ENCODE data around the gene CNP. TPM values are rescaled to one million over a fixed set of nuclear protein-coding genes. Genes with fewer than 3 reads are reported as not detected.

The CNP gene
- total RNA-seq, 1 donor from 2014 or later = 25.1 TPM

GRCh38 chr17:41959336-41960095 is 7.1 kb upstream of the CNP start:
- H3K4me3 ChIP-seq (ENCODE audit: low read length in 3 of 3) = no peak overlapping the region
- H3K9ac ChIP-seq (ENCODE audit: low read depth in 1 of 3, low read length in 3 of 3) = peak overlapping the region in 1 of 3 donors; percentile 72
- H3K36me3 ChIP-seq (ENCODE audit: control insufficient read depth in 3 of 3, insufficient read depth in 3 of 3, low read length in 3 of 3) = no peaks in the 10 kb centered on the region

DNA sequence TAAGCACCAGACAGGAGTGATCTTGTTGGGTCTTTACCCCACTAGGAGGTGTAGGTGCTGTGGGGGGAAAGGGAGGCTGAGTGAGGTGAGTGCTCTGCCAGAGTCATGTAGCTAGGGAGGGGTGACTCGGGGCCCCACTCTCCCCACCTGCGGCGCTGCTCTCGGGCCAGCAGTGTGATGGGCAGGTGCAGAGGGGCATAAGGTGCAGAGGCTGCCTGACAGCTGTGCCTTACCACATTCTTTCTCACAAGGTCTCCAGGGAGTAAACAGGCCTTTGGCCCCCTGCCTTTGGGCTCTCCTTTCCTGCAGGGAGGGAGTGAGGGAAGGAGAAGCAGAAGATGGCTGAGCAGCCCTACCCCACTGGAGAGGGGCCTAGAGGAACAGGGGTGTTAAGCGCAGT is 4.5 kb upstream of the CNP start:
- Histone ChIP-seq H3K9ac (ENCODE audit: low read depth in 1 of 3, low read length in 3 of 3) (peak overlapping the region in 1 of 3 donors; percentile 75), H3K36me3 (ENCODE audit: control insufficient read depth in 3 of 3, insufficient read depth in 3 of 3, low read length in 3 of 3) (no peaks in the 10 kb centered on the region), H3K4me1 (ENCODE audit: control insufficient read depth in 3 of 3, insufficient read depth in 3 of 3, low read length in 3 of 3) (peaks cover 23 to 36% (median 32%) of the 10 kb centered on the region in 3 donors), H3K4me3 (ENCODE audit: low read length in 3 of 3) (no peak overlapping the region), H3K9me3 (ENCODE audit: control insufficient read depth in 3 of 3, low read length in 3 of 3) (no peaks in the 10 kb centered on the region), H3K27me3 (ENCODE audit: control insufficient read depth in 3 of 3, insufficient read depth in 3 of 3, low read length in 3 of 3) (no peaks in the 10 kb centered on the region), H3K27ac (ENCODE audit: low read depth, low read length) (no peak overlapping the region)

More at GRCh38 chr17:41959336-41960095, 7.1 kb upstream of the CNP start:
- no peak overlapping the region for H3K27ac ChIP-seq (ENCODE audit: low read depth, low read length)
- H3K4me1 ChIP-seq (ENCODE audit: control insufficient read depth in 3 of 3, insufficient read depth in 3 of 3, low read length in 3 of 3) = peaks cover 11 to 25% (median 24%) of the 10 kb centered on the region in 3 donors
- H3K9me3 ChIP-seq (ENCODE audit: control insufficient read depth in 3 of 3, low read length in 3 of 3) = no peaks in the 10 kb centered on the region
- no peaks in the 10 kb centered on the region for H3K27me3 ChIP-seq (ENCODE audit: control insufficient read depth in 3 of 3, insufficient read depth in 3 of 3, low read length in 3 of 3)

DNA sequence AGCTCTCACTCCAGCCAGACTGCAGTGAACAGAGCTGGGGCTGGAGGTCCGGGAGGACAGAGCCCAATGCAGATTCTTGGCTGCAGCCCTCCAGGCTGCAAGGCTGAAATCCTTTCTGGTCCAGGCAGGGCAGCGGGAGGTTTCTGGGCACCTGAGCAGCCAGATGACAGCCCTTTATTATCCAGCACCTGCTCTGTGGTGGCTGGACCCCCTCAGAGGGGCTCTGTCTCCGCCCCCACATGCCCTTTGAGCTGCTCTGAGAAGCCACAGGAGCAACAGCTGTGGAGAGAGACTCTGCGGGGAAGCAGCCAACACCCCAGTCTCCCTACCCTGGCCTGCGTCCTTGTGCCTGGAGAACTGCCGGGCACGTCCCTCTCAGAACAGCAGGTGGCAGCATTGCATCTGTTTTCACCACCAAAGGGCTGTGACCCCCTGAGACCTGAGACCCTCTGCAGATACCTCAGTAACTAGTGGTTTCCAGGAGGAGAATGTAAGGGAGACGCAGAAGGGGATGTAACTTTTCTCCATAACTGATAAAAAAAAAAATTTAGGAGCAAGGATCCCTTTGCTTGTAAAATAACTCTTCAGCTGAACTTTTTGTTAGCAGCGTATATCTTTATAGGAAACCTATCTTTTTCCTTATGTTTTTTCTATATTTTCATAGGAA is 3.7 kb upstream of the CNP start:
- H3K27me3 ChIP-seq (ENCODE audit: control insufficient read depth in 3 of 3, insufficient read depth in 3 of 3, low read length in 3 of 3) = no peaks in the 10 kb centered on the region
- peak overlapping the region in 2 of 3 donors; percentile 13 to 14 for H3K4me3 ChIP-seq (ENCODE audit: low read length in 3 of 3)
- H3K9ac ChIP-seq (ENCODE audit: low read depth in 1 of 3, low read length in 3 of 3) = peak overlapping the region in 2 of 3 donors; percentile 59 to 75
- peak overlapping the region; percentile 55 for H3K27ac ChIP-seq (ENCODE audit: low read depth, low read length)
- no peaks in the 10 kb centered on the region for H3K9me3 ChIP-seq (ENCODE audit: control insufficient read depth in 3 of 3, low read length in 3 of 3)
- peaks cover 30 to 44% (median 39%) of the 10 kb centered on the region in 3 donors for H3K4me1 ChIP-seq (ENCODE audit: control insufficient read depth in 3 of 3, insufficient read depth in 3 of 3, low read length in 3 of 3)
- H3K36me3 ChIP-seq (ENCODE audit: control insufficient read depth in 3 of 3, insufficient read depth in 3 of 3, low read length in 3 of 3) = peaks cover 0 to 3% (median 2%) of the 10 kb centered on the region in 3 donors

DNA sequence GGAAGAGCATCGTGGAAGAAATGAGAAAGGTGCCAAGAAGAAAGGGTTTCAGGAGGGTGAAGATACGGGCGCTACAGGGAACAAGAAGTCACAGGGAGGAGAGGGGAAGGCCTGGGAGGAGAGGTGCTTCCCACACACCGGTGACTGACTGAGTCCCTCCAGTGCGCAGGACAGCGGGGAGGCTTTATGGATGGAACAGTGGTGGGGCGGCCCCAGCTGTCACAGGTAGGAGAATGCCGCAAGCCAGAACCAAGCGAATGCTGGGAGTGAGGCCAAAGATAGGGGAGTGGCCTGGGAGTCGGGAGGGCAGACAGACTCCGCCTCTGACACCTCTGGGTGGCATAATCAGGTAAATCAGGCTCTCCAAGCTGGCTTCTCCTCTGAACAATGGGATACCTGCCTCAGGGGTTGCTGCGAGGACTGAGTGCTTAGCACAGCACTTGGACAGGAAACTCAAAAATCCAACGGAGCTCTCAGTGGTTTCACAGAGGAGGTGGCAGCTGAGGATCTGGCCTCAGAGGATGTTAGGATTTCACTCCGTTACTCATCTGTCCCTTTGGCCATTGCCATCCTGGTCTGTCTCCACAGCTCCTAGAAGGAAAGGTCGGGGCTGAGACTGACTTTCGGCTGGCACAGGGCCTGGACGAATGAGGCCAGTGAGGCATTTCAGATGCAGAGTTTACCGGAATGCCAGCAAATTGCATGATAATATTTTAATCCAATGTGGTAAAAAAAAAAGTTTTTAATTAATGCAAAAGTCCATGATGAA is 717 bp upstream of the CNP start:
- Histone ChIP-seq H3K27me3 (ENCODE audit: control insufficient read depth in 3 of 3, insufficient read depth in 3 of 3, low read length in 3 of 3) (no peaks in the 10 kb centered on the region), H3K4me3 (ENCODE audit: low read length in 3 of 3) (peak overlapping the region; percentile 76 to 83 (median 77)), H3K27ac (ENCODE audit: low read depth, low read length) (peak overlapping the region; percentile 81), H3K36me3 (ENCODE audit: control insufficient read depth in 3 of 3, insufficient read depth in 3 of 3, low read length in 3 of 3) (peaks cover 9 to 17% (median 11%) of the 10 kb centered on the region in 3 donors), H3K9ac (ENCODE audit: low read depth in 1 of 3, low read length in 3 of 3) (peak overlapping the region; percentile 73 to 89 (median 74)), H3K9me3 (ENCODE audit: control insufficient read depth in 3 of 3, low read length in 3 of 3) (no peaks in the 10 kb centered on the region), H3K4me1 (ENCODE audit: control insufficient read depth in 3 of 3, insufficient read depth in 3 of 3, low read length in 3 of 3) (peaks cover 41 to 47% (median 45%) of the 10 kb centered on the region in 3 donors)

- H3K36me3 ChIP-seq (ENCODE audit: control insufficient read depth in 3 of 3, insufficient read depth in 3 of 3, low read length in 3 of 3) = peaks cover 9 to 25% (median 18%) of the 10 kb centered on the region in 3 donors
- peak overlapping the region; percentile 92 to 95 (median 92) for H3K9ac ChIP-seq (ENCODE audit: low read depth in 1 of 3, low read length in 3 of 3)
- H3K9me3 ChIP-seq (ENCODE audit: control insufficient read depth in 3 of 3, low read length in 3 of 3) = no peaks in the 10 kb centered on the region
- no peaks in the 10 kb centered on the region for H3K27me3 ChIP-seq (ENCODE audit: control insufficient read depth in 3 of 3, insufficient read depth in 3 of 3, low read length in 3 of 3)
- peaks cover 45 to 50% (median 49%) of the 10 kb centered on the region in 3 donors for H3K4me1 ChIP-seq (ENCODE audit: control insufficient read depth in 3 of 3, insufficient read depth in 3 of 3, low read length in 3 of 3)
- H3K4me3 ChIP-seq (ENCODE audit: low read length in 3 of 3) = peak overlapping the region; percentile 81 to 83 (median 82)
- H3K27ac ChIP-seq (ENCODE audit: low read depth, low read length) = peak overlapping the region; percentile 81
These were observed 736 bp downstream of the CNP start for GRCh38 chr17:41967141-41967920.

DNA sequence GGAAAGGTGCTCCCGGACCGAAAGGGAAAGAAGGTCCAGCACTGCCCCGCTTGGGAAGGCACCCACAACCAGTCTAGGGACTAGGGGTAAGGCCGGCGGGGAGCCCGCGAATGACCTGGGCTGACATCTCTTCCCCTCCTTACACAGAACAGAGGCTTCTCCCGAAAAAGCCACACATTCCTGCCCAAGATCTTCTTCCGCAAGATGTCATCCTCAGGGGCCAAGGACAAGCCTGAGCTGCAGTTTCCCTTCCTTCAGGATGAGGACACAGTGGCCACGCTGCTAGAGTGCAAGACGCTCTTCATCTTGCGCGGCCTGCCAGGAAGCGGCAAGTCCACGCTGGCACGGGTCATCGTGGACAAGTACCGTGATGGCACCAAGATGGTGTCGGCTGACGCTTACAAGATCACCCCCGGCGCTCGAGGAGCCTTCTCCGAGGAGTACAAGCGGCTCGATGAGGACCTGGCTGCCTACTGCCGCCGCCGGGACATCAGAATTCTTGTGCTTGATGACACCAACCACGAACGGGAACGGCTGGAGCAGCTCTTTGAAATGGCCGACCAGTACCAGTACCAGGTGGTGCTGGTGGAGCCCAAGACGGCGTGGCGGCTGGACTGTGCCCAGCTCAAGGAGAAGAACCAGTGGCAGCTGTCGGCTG is 1.5 kb downstream of the CNP start:
- Histone ChIP-seq H3K4me1 (ENCODE audit: control insufficient read depth in 3 of 3, insufficient read depth in 3 of 3, low read length in 3 of 3) (peaks cover 45 to 50% (median 49%) of the 10 kb centered on the region in 3 donors), H3K27me3 (ENCODE audit: control insufficient read depth in 3 of 3, insufficient read depth in 3 of 3, low read length in 3 of 3) (no peaks in the 10 kb centered on the region), H3K9me3 (ENCODE audit: control insufficient read depth in 3 of 3, low read length in 3 of 3) (no peaks in the 10 kb centered on the region), H3K36me3 (ENCODE audit: control insufficient read depth in 3 of 3, insufficient read depth in 3 of 3, low read length in 3 of 3) (peaks cover 10 to 29% (median 25%) of the 10 kb centered on the region in 3 donors), H3K4me3 (ENCODE audit: low read length in 3 of 3) (peak overlapping the region; percentile 43 to 83 (median 82)), H3K27ac (ENCODE audit: low read depth, low read length) (peak overlapping the region; percentile 81), H3K9ac (ENCODE audit: low read depth in 1 of 3, low read length in 3 of 3) (peak overlapping the region; percentile 33 to 95 (median 92))

- no peaks in the 10 kb centered on the region for H3K27me3 ChIP-seq (ENCODE audit: control insufficient read depth in 3 of 3, insufficient read depth in 3 of 3, low read length in 3 of 3)
- no peak overlapping the region for H3K27ac ChIP-seq (ENCODE audit: low read depth, low read length)
- peaks cover 16 to 32% (median 26%) of the 10 kb centered on the region in 3 donors for H3K36me3 ChIP-seq (ENCODE audit: control insufficient read depth in 3 of 3, insufficient read depth in 3 of 3, low read length in 3 of 3)
- peaks cover 50 to 56% (median 54%) of the 10 kb centered on the region in 3 donors for H3K4me1 ChIP-seq (ENCODE audit: control insufficient read depth in 3 of 3, insufficient read depth in 3 of 3, low read length in 3 of 3)
- H3K4me3 ChIP-seq (ENCODE audit: low read length in 3 of 3) = no peak overlapping the region
- H3K9ac ChIP-seq (ENCODE audit: low read depth in 1 of 3, low read length in 3 of 3) = no peak overlapping the region
- no peaks in the 10 kb centered on the region for H3K9me3 ChIP-seq (ENCODE audit: control insufficient read depth in 3 of 3, low read length in 3 of 3)
These were observed 2.1 kb downstream of the CNP start for GRCh38 chr17:41968676-41969075.

DNA sequence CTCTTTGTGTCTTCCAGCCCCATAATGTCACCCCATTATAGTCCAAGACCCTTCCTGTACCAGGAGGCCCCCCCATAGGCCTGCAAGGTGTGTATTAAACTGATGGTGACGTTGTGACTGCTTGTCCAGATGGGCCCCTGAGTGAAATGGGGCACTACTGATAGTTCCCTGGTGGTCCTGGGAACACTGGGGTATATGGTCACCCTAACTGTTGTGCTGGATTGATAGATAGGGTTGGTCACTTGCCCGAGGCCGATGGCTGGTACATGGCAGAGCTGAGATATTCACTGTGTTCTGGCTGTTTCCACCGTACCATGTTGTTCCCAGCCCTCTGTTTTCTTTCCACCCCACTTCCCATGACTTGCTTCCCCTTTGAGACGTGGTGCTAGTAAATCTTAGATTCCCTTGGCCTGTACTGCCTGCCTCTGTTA is 4.3 kb downstream of the CNP start:
- Histone ChIP-seq H3K27me3 (ENCODE audit: control insufficient read depth in 3 of 3, insufficient read depth in 3 of 3, low read length in 3 of 3) (no peaks in the 10 kb centered on the region), H3K4me3 (ENCODE audit: low read length in 3 of 3) (no peak overlapping the region), H3K36me3 (ENCODE audit: control insufficient read depth in 3 of 3, insufficient read depth in 3 of 3, low read length in 3 of 3) (peaks cover 36 to 55% (median 44%) of the 10 kb centered on the region in 3 donors), H3K9ac (ENCODE audit: low read depth in 1 of 3, low read length in 3 of 3) (peak overlapping the region in 1 of 3 donors; percentile 8), H3K4me1 (ENCODE audit: control insufficient read depth in 3 of 3, insufficient read depth in 3 of 3, low read length in 3 of 3) (peaks cover 55 to 69% (median 67%) of the 10 kb centered on the region in 3 donors), H3K27ac (ENCODE audit: low read depth, low read length) (no peak overlapping the region), H3K9me3 (ENCODE audit: control insufficient read depth in 3 of 3, low read length in 3 of 3) (no peaks in the 10 kb centered on the region)

All from skeletal muscle tissue (tissue), 4 donors.